ENCODE measurements around the gene OR4C16. TPM values are rescaled to one million over a fixed set of nuclear protein-coding genes. Genes with fewer than 3 reads are reported as not detected.

OR4C16 gene, protein sequence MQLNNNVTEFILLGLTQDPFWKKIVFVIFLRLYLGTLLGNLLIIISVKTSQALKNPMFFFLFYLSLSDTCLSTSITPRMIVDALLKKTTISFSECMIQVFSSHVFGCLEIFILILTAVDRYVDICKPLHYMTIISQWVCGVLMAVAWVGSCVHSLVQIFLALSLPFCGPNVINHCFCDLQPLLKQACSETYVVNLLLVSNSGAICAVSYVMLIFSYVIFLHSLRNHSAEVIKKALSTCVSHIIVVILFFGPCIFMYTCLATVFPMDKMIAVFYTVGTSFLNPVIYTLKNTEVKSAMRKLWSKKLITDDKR
- not detected in 2 replicates for total RNA-seq

DNA sequence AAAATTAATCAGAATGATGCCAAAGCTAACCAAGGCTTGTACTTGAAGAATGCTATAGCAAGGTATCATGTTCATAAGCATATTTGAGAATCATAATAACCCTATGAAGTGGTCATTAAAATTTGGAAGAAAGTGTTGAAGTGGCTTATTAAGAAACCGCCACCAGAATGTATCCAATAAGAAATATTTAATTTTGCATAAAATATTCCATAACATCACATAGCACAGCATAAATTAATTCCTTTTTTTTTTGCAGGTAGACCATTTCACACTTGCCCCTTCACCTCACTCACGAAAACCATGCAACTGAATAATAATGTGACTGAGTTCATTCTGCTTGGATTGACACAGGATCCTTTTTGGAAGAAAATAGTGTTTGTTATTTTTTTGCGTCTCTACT lies at the start of gene OR4C16:
OR4C16 (plus strand) TSS at position 301 of the 400 bp plus-strand sequence; CDS start at position 301, 0 bp downstream.

DNA sequence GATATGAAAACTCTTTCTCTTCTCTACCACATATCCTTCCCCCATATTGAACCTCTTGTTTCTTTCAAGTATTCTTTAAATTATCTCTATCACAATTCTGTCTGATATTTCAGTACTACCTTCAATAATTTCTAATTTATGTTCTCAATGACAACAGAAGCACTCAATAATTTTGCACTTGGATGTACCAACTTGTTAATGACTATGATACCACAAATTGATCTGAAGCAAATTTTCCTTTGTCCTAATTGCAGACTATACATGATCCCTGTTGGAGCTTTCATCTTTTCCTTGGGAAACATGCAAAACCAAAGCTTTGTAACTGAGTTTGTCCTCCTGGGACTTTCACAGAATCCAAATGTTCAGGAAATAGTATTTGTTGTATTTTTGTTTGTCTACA lies 17.8 kb upstream of the OR4C16 start, which contains the start of gene OR4C15:
OR4C15 (plus strand) TSS at position 301 of the 400 bp plus-strand sequence; CDS start at position 301, 0 bp downstream.

DNA sequence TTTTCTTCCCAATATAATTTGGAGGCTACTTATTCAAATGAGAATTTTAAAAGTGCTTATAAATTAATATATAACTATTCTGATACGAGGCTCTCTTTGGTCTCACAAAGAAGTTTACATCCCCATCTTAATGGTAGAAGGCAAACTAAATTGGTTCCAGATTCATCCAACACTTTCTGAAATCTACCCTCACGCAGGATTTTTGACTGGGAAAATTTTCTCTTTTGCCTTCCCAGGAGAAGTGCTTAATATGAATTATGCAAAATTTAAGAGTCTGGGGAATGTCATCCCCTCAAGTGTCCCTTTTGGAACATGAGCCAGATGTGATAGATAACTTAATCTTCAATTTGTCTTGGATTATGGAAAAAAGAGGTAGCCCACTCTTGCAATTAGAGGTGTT lies 35.6 kb downstream of the OR4C16 start, which contains the start of gene OR4C11:
OR4C11 (minus strand) TSS at position 101 of the 400 bp plus-strand sequence. CDS start 3,272 bp downstream, outside the sequence.

Other genes with a start within 250 kb of the OR4C16 start
- gene OR4A16, start 228.9 kb upstream of the OR4C16 start, total RNA-seq, result not detected in 2 replicates
- not detected in 2 replicates for gene OR4A15, start 204.2 kb upstream of the OR4C16 start, total RNA-seq
- gene OR4C15, start 17.7 kb upstream of the OR4C16 start, total RNA-seq, result not detected in 2 replicates
- gene OR4C11, start 35.5 kb downstream of the OR4C16 start, total RNA-seq, result not detected in 2 replicates
- not detected in 2 replicates for gene OR4P4, start 63.0 kb downstream of the OR4C16 start, total RNA-seq
- gene OR4S2, start 76.2 kb downstream of the OR4C16 start, total RNA-seq, result not detected in 2 replicates
- gene OR4C6, start 90.1 kb downstream of the OR4C16 start, total RNA-seq, result not detected in 2 replicates
- gene OR5D13, start 201.3 kb downstream of the OR4C16 start, total RNA-seq, result not detected in 2 replicates
- gene OR5D14, start 223.4 kb downstream of the OR4C16 start, total RNA-seq, result not detected in 2 replicates
- not detected in 2 replicates for gene OR5L1, start 239.2 kb downstream of the OR4C16 start, total RNA-seq
- gene OR5D18, start 247.5 kb downstream of the OR4C16 start, total RNA-seq, result not detected in 2 replicates